SU-DHL-6 (cell line): Measurements from ENCODE around the gene CYP21A2.

Experiments used
- H2AFZ ChIP-seq: fragments of 200-600 bp; sonication (generic); 2 replicates; pipeline ENCODE4 v1.6.1; 2014; ENCODE audit warnings: low read depth, mild to moderate bottlenecking, moderate library complexity, mixed read lengths, antibody characterized with exemption, low read length; ENCODE audit not compliant: severe bottlenecking
- H3F3A ChIP-seq: fragments of 200-600 bp; shearing (Covaris generic); 2 replicates; pipeline ENCODE4 v1.6.0; 2016; ENCODE audit warnings: antibody characterized with exemption, mild to moderate bottlenecking; ENCODE audit not compliant: insufficient read depth
- H3K27ac ChIP-seq: fragments of 200-600 bp; sonication (generic); 2 replicates; pipeline ENCODE4 v1.5.1; 2016; ENCODE audit warnings: low read depth, mild to moderate bottlenecking, low read length, moderate library complexity, mixed read lengths
- H3K27me3 ChIP-seq: fragments of 200-600 bp; sonication (generic), shearing (Covaris generic); 2 replicates; pipeline ENCODE4 v1.6.0; 2014; ENCODE audit warnings: mild to moderate bottlenecking, low read length
- H3K36me3 ChIP-seq: fragments of 200-600 bp; sonication (generic); 2 replicates; pipeline ENCODE4 v1.6.1; 2014; ENCODE audit warnings: mild to moderate bottlenecking, low read length, mixed read lengths
- H3K4me2 ChIP-seq: fragments of 300-600, 200-600 bp; shearing (Covaris generic), sonication (generic); 2 replicates; pipeline ENCODE4 v1.6.0; 2014; ENCODE audit warnings: low read length, low read depth, mild to moderate bottlenecking; ENCODE audit not compliant: poor library complexity, severe bottlenecking
- H3K4me3 ChIP-seq: fragments of 200-600 bp; sonication (generic); 2 replicates; pipeline ENCODE4 v1.5.1; 2014; ENCODE audit warnings: antibody characterized with exemption, low read length, mild to moderate bottlenecking, mixed read lengths; ENCODE audit not compliant: insufficient read depth, poor library complexity, severe bottlenecking
- H3K79me2 ChIP-seq: fragments of 200-600 bp; sonication (generic); 2 replicates; pipeline ENCODE4 v1.6.1; 2014; ENCODE audit warnings: mild to moderate bottlenecking, low read length, moderate library complexity; ENCODE audit not compliant: insufficient read depth
- H3K9ac ChIP-seq: fragments of 200-600 bp; sonication (generic); 2 replicates; pipeline ENCODE4 v1.7.0; 2014; ENCODE audit warnings: mild to moderate bottlenecking, low read length
- H3K9me2 ChIP-seq: fragments of 200-600 bp; sonication (generic); replicated peaks from 2 replicates; pipeline ENCODE4 v1.6.1; 2014; ENCODE audit warnings: low read length; ENCODE audit not compliant: insufficient read depth
- H3K9me3 ChIP-seq: fragments of 200-600 bp; sonication (generic); 2 replicates; pipeline ENCODE4 v1.6.1; 2014; ENCODE audit warnings: low read length, mixed read lengths; ENCODE audit not compliant: insufficient read depth
- H4K20me1 ChIP-seq: fragments of 200-600 bp; sonication (generic); 2 replicates; pipeline ENCODE4 v1.6.1; 2014; ENCODE audit warnings: low read depth, mild to moderate bottlenecking, antibody characterized with exemption, low read length, moderate library complexity, mixed read lengths
- EZH2phosphoT487 ChIP-seq: fragments of 200-600 bp; sonication (generic), shearing (Covaris generic); conservative IDR thresholded peaks from 2 replicates; pipeline ENCODE4 v1.6.1; 2018; ENCODE audit warnings: mild to moderate bottlenecking, antibody characterized with exemption, low read length, moderate library complexity, mixed read lengths
- TF ChIP-seq, protein P1 (sequence below): fragments of 200-600 bp; sonication (generic); IDR thresholded peaks from one replicate; pipeline ENCODE4 v1.5.1; 2017; ENCODE audit warnings: antibody characterized with exemption, mild to moderate bottlenecking, low read length, moderate library complexity; ENCODE audit not compliant: insufficient read depth, poor library complexity, severe bottlenecking

Gene CYP21A2

DNA sequence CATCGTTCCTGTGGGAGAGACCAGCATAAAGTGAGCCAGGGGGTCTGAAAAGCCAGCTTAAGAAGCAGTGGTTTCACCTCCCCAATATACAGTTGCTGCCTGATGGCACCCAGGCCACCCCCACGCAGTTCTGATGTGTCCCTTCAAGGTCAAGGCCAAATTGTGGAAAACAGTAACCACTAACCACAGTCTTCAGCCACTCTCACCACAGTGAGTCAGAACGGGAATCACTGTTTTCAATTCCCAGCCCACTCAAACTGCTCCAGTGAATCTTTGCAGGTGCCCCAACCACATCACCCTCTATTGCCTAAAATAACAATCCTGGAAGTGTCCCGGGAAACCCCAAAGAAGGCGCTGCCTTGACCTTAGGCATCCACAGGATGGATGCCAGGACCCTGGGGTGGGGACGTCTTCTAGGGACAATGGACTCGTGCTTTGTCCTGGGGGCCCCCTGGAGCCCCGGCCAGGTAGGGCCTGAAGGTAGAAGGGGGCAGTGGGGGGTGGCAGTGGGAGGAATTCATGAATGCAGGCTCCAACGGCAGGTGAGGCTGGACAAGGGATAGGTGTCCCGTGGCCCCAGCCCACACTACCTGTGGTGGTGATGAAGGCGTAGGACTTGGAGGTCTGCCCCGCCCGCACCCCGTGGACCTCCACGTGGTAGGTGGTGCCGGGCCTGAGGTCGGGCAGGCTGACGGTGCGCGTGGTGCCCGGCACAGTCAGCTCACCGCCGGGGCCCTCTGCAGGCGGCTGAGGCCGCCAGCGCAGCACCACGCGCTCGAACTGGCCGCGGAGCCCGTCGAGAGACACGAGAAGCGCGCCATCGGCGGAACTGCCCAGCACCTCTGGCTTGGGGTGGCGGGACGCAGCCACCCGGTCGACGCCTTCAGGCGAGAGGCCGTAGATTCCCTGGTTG, 48.7 kb downstream of the CYP21A2 start:
- no peak overlapping the region for H3K4me3 ChIP-seq
- H3K4me2 ChIP-seq = no peak overlapping the region
- no peaks in the 10 kb centered on the region for H3K27me3 ChIP-seq
- H3K79me2 ChIP-seq = no peaks in the 10 kb centered on the region
- no peak overlapping the region for H2AFZ ChIP-seq
- H3K36me3 ChIP-seq = no peaks in the 10 kb centered on the region
- H3K27ac ChIP-seq = no peak overlapping the region
- H3K9me3 ChIP-seq = no peaks in the 10 kb centered on the region
- no peaks in the 10 kb centered on the region for H3F3A ChIP-seq
- TF ChIP-seq EZH2phosphoT487 = no peak
- TF ChIP-seq, protein P1, sequence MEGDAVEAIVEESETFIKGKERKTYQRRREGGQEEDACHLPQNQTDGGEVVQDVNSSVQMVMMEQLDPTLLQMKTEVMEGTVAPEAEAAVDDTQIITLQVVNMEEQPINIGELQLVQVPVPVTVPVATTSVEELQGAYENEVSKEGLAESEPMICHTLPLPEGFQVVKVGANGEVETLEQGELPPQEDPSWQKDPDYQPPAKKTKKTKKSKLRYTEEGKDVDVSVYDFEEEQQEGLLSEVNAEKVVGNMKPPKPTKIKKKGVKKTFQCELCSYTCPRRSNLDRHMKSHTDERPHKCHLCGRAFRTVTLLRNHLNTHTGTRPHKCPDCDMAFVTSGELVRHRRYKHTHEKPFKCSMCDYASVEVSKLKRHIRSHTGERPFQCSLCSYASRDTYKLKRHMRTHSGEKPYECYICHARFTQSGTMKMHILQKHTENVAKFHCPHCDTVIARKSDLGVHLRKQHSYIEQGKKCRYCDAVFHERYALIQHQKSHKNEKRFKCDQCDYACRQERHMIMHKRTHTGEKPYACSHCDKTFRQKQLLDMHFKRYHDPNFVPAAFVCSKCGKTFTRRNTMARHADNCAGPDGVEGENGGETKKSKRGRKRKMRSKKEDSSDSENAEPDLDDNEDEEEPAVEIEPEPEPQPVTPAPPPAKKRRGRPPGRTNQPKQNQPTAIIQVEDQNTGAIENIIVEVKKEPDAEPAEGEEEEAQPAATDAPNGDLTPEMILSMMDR = no peak
- H4K20me1 ChIP-seq = no peaks in the 10 kb centered on the region
- no peaks in the 10 kb centered on the region for H3K9me2 ChIP-seq
- H3K9ac ChIP-seq = no peak overlapping the region

DNA sequence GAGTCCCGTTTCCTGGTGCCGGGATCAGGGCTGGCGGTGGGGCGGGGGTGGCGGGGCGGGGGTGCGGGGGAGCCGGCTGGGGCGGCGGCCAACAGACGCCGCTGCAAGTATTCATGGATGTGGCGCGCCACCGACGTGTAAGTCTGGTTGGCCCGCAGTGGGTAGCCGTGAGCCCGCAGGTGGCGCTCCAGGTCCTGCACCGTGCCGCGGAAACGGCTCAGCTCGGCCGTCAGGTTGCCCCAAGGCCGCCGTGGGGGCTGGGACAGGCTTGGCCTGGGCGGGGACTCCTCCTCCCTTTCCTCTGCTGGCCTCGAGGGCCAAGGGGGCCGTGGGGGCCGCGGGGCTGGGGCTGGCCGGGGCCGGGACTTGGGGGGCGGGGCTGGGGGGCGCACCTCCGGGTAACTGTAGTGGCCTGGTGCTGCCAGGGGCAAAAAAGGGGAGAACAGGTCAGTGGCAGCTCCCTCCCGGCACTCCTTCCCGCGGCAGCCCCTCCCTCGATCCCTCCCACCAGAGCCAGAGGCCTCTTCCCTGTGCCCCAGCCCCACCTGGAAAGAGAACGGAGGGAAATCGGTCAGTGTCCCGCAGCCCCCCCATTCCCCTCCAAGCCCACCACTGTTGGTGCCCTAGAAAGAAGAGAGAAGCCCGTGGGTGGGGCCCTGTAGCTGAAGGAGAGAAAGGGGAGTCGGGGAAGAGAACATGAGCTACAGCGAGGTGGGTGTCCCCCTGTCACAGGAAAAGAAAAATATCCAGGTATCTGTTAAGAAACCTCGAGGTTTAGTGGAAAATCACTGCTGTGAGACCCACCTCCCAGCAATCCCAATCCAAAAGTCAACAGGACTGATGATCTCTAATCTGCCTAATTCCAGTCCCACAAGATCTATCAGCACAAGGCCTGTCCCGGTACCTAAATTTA, 49.6 kb downstream of the CYP21A2 start:
- no peaks in the 10 kb centered on the region for H3K9me2 ChIP-seq
- no peaks in the 10 kb centered on the region for H3K9me3 ChIP-seq
- H3K27ac ChIP-seq = no peak overlapping the region
- H3K9ac ChIP-seq = no peak overlapping the region
- H2AFZ ChIP-seq = no peak overlapping the region
- H3K4me3 ChIP-seq = no peak overlapping the region
- no peaks in the 10 kb centered on the region for H3K27me3 ChIP-seq
- H3K4me2 ChIP-seq = peak overlapping the region; percentile 4
- no peaks in the 10 kb centered on the region for H4K20me1 ChIP-seq
- H3K36me3 ChIP-seq = no peaks in the 10 kb centered on the region
- no peaks in the 10 kb centered on the region for H3F3A ChIP-seq
- no peaks in the 10 kb centered on the region for H3K79me2 ChIP-seq
- TF ChIP-seq, protein P1 = peak; percentile 38
- no peak for TF ChIP-seq EZH2phosphoT487

DNA sequence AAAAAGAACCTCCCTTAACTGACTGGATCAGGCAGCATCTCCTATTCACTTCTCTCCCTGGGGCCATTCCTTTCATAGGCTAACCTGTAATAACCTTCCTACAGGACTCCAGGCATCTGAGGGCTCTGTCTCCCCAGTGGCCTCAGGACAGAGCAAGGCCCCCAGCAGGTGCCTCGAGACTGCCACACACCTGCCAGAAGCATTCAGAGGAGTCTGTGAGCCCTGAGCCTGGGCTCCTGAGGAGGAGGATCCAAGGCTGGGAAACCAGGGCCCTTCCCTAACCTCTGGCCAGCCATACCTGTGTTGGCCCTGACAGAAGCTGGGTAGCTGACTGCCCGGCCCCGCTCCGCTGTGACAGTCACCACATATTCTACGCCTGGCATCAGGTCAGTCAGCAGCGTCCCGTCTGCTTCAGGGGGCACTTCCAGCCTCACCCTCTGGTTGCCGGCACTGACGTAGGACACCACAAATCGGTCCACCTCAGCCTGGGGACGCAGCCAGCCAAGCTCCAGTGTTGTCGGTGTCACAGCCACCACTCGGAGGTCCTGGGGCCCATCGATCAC, 50.4 kb downstream of the CYP21A2 start:
- no peaks in the 10 kb centered on the region for H3K9me2 ChIP-seq
- no peaks in the 10 kb centered on the region for H3K36me3 ChIP-seq
- H3F3A ChIP-seq = no peaks in the 10 kb centered on the region
- H3K9me3 ChIP-seq = no peaks in the 10 kb centered on the region
- H3K4me2 ChIP-seq = no peak overlapping the region
- no peak overlapping the region for H3K4me3 ChIP-seq
- no peaks in the 10 kb centered on the region for H3K27me3 ChIP-seq
- no peaks in the 10 kb centered on the region for H3K79me2 ChIP-seq
- H3K27ac ChIP-seq = no peak overlapping the region
- H4K20me1 ChIP-seq = no peaks in the 10 kb centered on the region
- H3K9ac ChIP-seq = no peak overlapping the region
- no peak for TF ChIP-seq EZH2phosphoT487
- TF ChIP-seq, protein P1 = no peak
- no peak overlapping the region for H2AFZ ChIP-seq
